Nephron progenitor cell (in vitro differentiated cells): ENCODE data around the gene GABRD.
A peak's percentile ranks its signal among the peaks of the same experiment; 100 is the strongest.

Experiments used
- DNase-seq: peaks from one replicate; pipeline ENCODE4 v3.0.0; 2021
- H3K27ac Mint-ChIP-seq: 2 replicates; pipeline ENCODE4 v1.8.0; 2021; ENCODE audit warnings: mild to moderate bottlenecking, moderate library complexity, mixed read lengths
- H3K27me3 Mint-ChIP-seq: 2 replicates; pipeline ENCODE4 v1.8.0; 2021; ENCODE audit warnings: mild to moderate bottlenecking, low read depth, mixed read lengths; ENCODE audit not compliant: poor library complexity
- H3K36me3 Mint-ChIP-seq: 2 replicates; pipeline ENCODE4 v1.8.0; 2021; ENCODE audit warnings: low read depth, mixed read lengths
- H3K4me1 Mint-ChIP-seq: 2 replicates; pipeline ENCODE4 v1.8.0; 2021; ENCODE audit warnings: mixed read lengths
- H3K4me3 Mint-ChIP-seq: 2 replicates; pipeline ENCODE4 v1.8.0; 2021; ENCODE audit warnings: mild to moderate bottlenecking, moderate library complexity, mixed read lengths
- H3K9me3 Mint-ChIP-seq: 2 replicates; pipeline ENCODE4 v1.8.0; 2021; ENCODE audit warnings: mild to moderate bottlenecking, moderate library complexity, mixed read lengths
- TF ChIP-seq, protein P1 (sequence below): fragments of 200-600 bp; sonication (generic); IDR thresholded peaks from 2 replicates; pipeline ENCODE4 v1.5.0; 2021; ENCODE audit warnings: antibody characterized with exemption

Gene GABRD

GRCh38 chr1:2054560-2054959 lies 35.4 kb downstream of the GABRD start:
- H3K36me3 Mint-ChIP-seq: peaks cover 12% of the 10 kb centered on the region
- no peak overlapping the region for H3K27ac Mint-ChIP-seq
- peaks cover 21% of the 10 kb centered on the region for H3K4me1 Mint-ChIP-seq
- H3K4me3 Mint-ChIP-seq: no peak overlapping the region
- DNase-seq: no peak
- H3K9me3 Mint-ChIP-seq: no peaks in the 10 kb centered on the region
- peaks cover 33% of the 10 kb centered on the region for H3K27me3 Mint-ChIP-seq
- TF ChIP-seq, protein P1, sequence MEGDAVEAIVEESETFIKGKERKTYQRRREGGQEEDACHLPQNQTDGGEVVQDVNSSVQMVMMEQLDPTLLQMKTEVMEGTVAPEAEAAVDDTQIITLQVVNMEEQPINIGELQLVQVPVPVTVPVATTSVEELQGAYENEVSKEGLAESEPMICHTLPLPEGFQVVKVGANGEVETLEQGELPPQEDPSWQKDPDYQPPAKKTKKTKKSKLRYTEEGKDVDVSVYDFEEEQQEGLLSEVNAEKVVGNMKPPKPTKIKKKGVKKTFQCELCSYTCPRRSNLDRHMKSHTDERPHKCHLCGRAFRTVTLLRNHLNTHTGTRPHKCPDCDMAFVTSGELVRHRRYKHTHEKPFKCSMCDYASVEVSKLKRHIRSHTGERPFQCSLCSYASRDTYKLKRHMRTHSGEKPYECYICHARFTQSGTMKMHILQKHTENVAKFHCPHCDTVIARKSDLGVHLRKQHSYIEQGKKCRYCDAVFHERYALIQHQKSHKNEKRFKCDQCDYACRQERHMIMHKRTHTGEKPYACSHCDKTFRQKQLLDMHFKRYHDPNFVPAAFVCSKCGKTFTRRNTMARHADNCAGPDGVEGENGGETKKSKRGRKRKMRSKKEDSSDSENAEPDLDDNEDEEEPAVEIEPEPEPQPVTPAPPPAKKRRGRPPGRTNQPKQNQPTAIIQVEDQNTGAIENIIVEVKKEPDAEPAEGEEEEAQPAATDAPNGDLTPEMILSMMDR: no peak

DNA sequence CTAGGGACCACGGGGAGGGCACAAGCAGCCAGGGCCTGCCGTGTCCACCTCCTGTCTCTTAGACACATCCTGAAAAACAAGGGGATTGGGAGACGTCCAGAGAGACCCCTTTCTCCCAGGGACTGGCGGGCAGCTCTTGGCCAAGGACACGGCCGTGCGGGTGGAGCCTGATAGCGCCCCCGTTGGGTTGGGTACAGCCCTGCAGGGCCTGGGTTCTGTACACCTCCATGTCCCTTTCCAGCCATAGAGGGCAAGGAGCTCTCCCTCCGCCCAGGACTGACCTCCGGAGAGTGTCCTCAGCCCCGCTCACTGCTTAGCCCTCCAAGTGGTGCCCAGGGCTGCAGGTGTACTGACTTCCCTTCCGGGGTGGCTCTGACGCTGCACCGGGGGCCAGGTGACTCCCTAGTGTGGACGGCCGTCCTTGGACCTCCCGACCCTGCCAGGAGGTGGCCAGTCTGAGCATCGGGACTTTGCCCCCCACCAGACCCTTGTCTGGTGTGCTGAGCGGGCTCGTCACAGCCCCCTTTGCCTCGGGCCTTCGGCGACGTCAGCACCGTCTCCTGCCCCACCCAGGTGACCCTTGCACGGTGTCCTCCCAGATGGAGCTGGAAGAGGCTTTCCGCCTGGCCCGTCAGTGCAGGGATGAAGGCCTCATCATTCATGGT lies 36.9 kb downstream of the GABRD start:
- Mint-ChIP-seq H3K4me3 (no peak overlapping the region), H3K9me3 (no peaks in the 10 kb centered on the region), H3K36me3 (peaks cover 12% of the 10 kb centered on the region), H3K4me1 (peaks cover 23% of the 10 kb centered on the region), H3K27me3 (peaks cover 25% of the 10 kb centered on the region), H3K27ac (no peak overlapping the region)
- no peak for DNase-seq
- TF ChIP-seq, protein P1: no peak

DNA sequence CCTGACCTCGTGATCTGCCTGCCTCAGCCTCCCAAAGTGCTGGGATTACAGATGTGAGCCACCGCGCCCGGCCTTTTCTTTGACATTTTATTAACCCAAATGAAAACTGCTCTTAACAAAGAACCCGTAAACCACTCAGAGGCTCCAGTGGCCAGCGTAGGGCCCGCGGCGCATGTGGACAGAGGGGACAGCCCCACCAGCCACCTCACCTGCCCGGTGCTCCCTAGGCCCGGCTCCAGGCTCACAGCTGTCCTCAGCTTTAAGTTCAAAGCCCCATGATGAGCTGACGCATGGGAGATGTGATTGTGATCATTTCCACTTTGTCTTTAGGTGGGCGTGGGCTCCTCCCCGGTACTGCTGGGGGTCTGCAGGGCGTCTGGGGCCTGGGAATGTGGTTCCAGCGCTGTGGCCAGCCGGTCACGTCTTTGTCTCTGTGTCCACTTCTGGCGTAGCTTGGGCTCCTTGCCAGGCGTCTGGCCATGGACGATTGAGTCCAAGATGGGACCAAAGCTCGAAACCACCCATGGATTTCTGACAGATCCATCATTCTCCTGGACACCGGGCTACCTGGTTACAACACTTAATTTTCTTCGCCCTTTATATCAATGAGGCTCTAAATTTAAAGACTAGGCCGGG lies 37.9 kb downstream of the GABRD start:
- H3K27me3 Mint-ChIP-seq: peaks cover 15% of the 10 kb centered on the region

DNA sequence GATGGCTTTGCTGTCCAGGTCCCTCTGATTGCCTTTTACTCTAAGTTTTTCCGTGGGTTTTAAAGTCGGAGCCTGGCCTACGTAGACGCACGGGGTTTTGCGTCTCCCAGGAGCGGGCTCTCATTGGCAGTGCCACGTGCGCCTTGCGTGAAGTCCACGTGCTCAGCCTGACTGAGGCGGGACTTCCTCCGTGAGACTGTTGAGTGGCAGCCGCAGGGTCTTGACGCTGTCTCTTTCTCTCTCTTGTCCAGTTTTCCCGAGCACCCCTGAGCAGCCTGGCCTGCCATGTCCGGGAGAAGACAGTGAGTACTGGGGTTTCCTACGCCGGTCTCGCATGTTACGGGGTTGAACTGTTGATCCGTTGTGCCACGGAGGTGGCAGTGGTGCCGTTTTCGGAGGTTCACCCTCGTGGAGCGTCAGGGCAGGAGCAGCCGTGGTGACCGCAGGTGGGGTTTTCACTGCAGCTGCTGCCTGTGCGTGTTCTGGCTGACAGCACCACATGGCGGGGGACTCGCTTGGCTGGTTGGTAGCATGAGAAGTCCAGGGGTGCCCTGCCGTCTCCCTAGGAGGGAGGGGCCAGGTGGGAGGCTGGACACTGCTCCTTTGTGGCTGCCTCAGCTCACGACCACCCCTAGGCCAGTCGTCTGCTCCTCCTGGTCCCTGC lies 40.3 kb downstream of the GABRD start:
- peaks cover 13% of the 10 kb centered on the region for H3K9me3 Mint-ChIP-seq
- peak overlapping the region; percentile 36 for H3K27ac Mint-ChIP-seq
- no peak overlapping the region for H3K4me3 Mint-ChIP-seq
- TF ChIP-seq, protein P1: no peak
- H3K4me1 Mint-ChIP-seq: peaks cover 5% of the 10 kb centered on the region
- no peak for DNase-seq
- peaks cover 35% of the 10 kb centered on the region for H3K36me3 Mint-ChIP-seq
- peaks cover 5% of the 10 kb centered on the region for H3K27me3 Mint-ChIP-seq

More for the DNA sequence above, 37.9 kb downstream of the GABRD start:
- Mint-ChIP-seq H3K27ac (no peak overlapping the region), H3K9me3 (no peaks in the 10 kb centered on the region), H3K4me3 (no peak overlapping the region), H3K36me3 (peaks cover 14% of the 10 kb centered on the region), H3K4me1 (peaks cover 23% of the 10 kb centered on the region)
- TF ChIP-seq, protein P1: no peak
- no peak for DNase-seq

DNA sequence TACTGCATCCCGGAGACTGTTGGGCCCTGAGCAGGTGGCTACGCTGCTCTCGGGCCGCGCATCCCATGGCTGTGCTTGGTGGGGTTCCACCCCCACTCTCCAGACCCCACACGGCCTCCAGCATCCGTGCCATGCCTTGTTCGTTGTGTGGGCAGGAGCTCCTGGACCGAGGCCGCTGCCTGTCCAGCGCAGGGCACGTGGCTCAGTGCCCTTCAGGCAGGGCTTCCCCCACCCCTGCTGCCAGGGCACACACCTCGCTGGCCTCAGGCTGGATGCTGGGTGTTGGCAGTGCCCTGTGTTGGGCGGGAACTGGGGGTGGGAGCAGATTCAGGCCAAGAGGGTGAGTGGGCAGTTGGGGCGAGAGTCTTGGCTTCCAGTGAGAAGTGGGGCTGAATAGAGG lies 40.9 kb downstream of the GABRD start:
- H3K36me3 Mint-ChIP-seq: peaks cover 42% of the 10 kb centered on the region
- TF ChIP-seq, protein P1: no peak
- H3K4me3 Mint-ChIP-seq: no peak overlapping the region
- peaks cover 5% of the 10 kb centered on the region for H3K4me1 Mint-ChIP-seq
- peaks cover 19% of the 10 kb centered on the region for H3K9me3 Mint-ChIP-seq
- no peak overlapping the region for H3K27ac Mint-ChIP-seq
- no peak for DNase-seq
- no peaks in the 10 kb centered on the region for H3K27me3 Mint-ChIP-seq
